Left hindlimb (tissue), 1 donor: ENCODE data around the gene SRGAP3.
A peak's percentile ranks its signal among the peaks of the same experiment; 100 is the strongest.

Experiments used
- DNase-seq: peaks from one replicate; pipeline ENCODE4 v3.0.0-alpha.2; 2018

Gene SRGAP3

GRCh38 chr3:8980756-8981257 lies 268.6 kb downstream of the SRGAP3 start:
- DNase-seq: no peak

- DNase-seq: no peak
Measured at GRCh38 chr3:8979262-8979661, 270.2 kb downstream of the SRGAP3 start.

- no peak for DNase-seq
Measured at GRCh38 chr3:8978551-8978950, 270.9 kb downstream of the SRGAP3 start.

GRCh38 chr3:8976540-8977182 lies 272.8 kb downstream of the SRGAP3 start:
- DNase-seq: no peak

GRCh38 chr3:8975081-8976020 lies 274.1 kb downstream of the SRGAP3 start:
- no peak for DNase-seq

- no peak for DNase-seq
Measured at GRCh38 chr3:8974458-8974857, 275.0 kb downstream of the SRGAP3 start.

- DNase-seq: no peak
Measured at GRCh38 chr3:8972639-8973038, 276.8 kb downstream of the SRGAP3 start.

GRCh38 chr3:8970971-8971589 lies 278.4 kb downstream of the SRGAP3 start:
- peak; percentile 69 for DNase-seq

- DNase-seq: no peak
Measured at GRCh38 chr3:8969241-8969640, 280.2 kb downstream of the SRGAP3 start.

GRCh38 chr3:8968375-8968882 lies 281.0 kb downstream of the SRGAP3 start:
- no peak for DNase-seq

GRCh38 chr3:8967553-8967952 lies 281.9 kb downstream of the SRGAP3 start:
- DNase-seq: no peak

GRCh38 chr3:8966820-8967348 lies 282.6 kb downstream of the SRGAP3 start:
- no peak for DNase-seq

GRCh38 chr3:8966150-8966819 lies 283.2 kb downstream of the SRGAP3 start:
- DNase-seq: no peak

- DNase-seq: no peak
Measured at GRCh38 chr3:8964436-8965370, 284.7 kb downstream of the SRGAP3 start.

- peak; percentile 93 for DNase-seq
Measured at GRCh38 chr3:8963137-8963853, 286.2 kb downstream of the SRGAP3 start, which contains the start of gene RAD18. RAD18 (minus strand) TSS chr3:8963472; CDS start chr3:8963385, 87 bp downstream.

- DNase-seq: no peak
Measured at GRCh38 chr3:8962226-8962861, 287.1 kb downstream of the SRGAP3 start.

- no peak for DNase-seq
Measured at GRCh38 chr3:8959668-8960067, 289.8 kb downstream of the SRGAP3 start.

- no peak for DNase-seq
Measured at GRCh38 chr3:8954938-8955763, 294.3 kb downstream of the SRGAP3 start.

- DNase-seq: no peak
Measured at GRCh38 chr3:8953313-8953712, 296.1 kb downstream of the SRGAP3 start.
